Stimulated activated CD4-positive, alpha-beta T cell treated with anti-CD3 and anti-CD28 coated beads, Interleukin-1b, Interleukin-23, amount 100 ng/mL, for 1 hour (primary cell): ENCODE results near the gene CCDC179.

ENCODE experiments used
- DNase-seq, 2 donors: peaks; one replicate each; pipeline ENCODE4 v3.0.0-alpha.2; 2020; ENCODE audit warnings: low read depth in 2 of 2

Gene CCDC179

GRCh38 chr11:22808571-22809197, 51.6 kb downstream of the CCDC179 start:
- DNase-seq: no peak

- no peak for DNase-seq
Observed at GRCh38 chr11:22807855-22808570, 52.3 kb downstream of the CCDC179 start.

GRCh38 chr11:22807391-22807790, 52.9 kb downstream of the CCDC179 start:
- no peak for DNase-seq

- DNase-seq: no peak
Observed at GRCh38 chr11:22802861-22803260, 57.4 kb downstream of the CCDC179 start.

GRCh38 chr11:22800482-22800881, 59.8 kb downstream of the CCDC179 start:
- DNase-seq: no peak

- no peak for DNase-seq
Observed at GRCh38 chr11:22798901-22799300, 61.4 kb downstream of the CCDC179 start.

- DNase-seq: no peak
Observed at GRCh38 chr11:22797047-22797446, 63.2 kb downstream of the CCDC179 start.
